ENCODE data around the gene MRPL38. TPM values are rescaled to one million over a fixed set of nuclear protein-coding genes. Genes with fewer than 3 reads are reported as not detected.
"Not testable (repeated sequence)": the region's sequence is repeated elsewhere in the genome, so short reads cannot be mapped to it uniquely, and the experiment has no call there.

Gene MRPL38
- total RNA-seq, 1 donor from 2014 or later: 111 TPM

GRCh38 chr17:75891605-75892555, 12.8 kb downstream of the MRPL38 start:
- DNase-seq (ENCODE audit: low read depth, low spot score): no peak
- H3K27me3 Mint-ChIP-seq (ENCODE audit: low read depth): peaks cover 6% of the 10 kb centered on the region
- peaks cover 4% of the 10 kb centered on the region for H3K36me3 Mint-ChIP-seq (ENCODE audit: low read depth)
- H3K4me3 Mint-ChIP-seq: peak overlapping the region; percentile 12
- peak overlapping the region; percentile 50 for H3K27ac Mint-ChIP-seq (ENCODE audit: unreplicated experiment)
- TF ChIP-seq CTCF (conservative IDR thresholded peaks at IDR 0.05): no peak
- H3K9me3 Mint-ChIP-seq: no peaks in the 10 kb centered on the region
- peaks cover 21% of the 10 kb centered on the region for H3K4me1 Mint-ChIP-seq

GRCh38 chr17:75891022-75891604, 13.6 kb downstream of the MRPL38 start:
- Mint-ChIP-seq H3K4me3 (peak overlapping the region; percentile 12), H3K9me3 (no peaks in the 10 kb centered on the region), H3K4me1 (peaks cover 21% of the 10 kb centered on the region), H3K27me3 (ENCODE audit: low read depth) (peaks cover 6% of the 10 kb centered on the region), H3K27ac (ENCODE audit: unreplicated experiment) (no peak overlapping the region), H3K36me3 (ENCODE audit: low read depth) (peaks cover 4% of the 10 kb centered on the region)
- DNase-seq (ENCODE audit: low read depth, low spot score): no peak
- TF ChIP-seq CTCF (conservative IDR thresholded peaks at IDR 0.05): no peak

- Mint-ChIP-seq H3K4me1 (peaks cover 9% of the 10 kb centered on the region), H3K27me3 (ENCODE audit: low read depth) (peaks cover 5% of the 10 kb centered on the region), H3K36me3 (ENCODE audit: low read depth) (no peaks in the 10 kb centered on the region), H3K27ac (ENCODE audit: unreplicated experiment) (no peak overlapping the region), H3K9me3 (no peaks in the 10 kb centered on the region), H3K4me3 (no peak overlapping the region)
- TF ChIP-seq CTCF (conservative IDR thresholded peaks at IDR 0.05): no peak
- no peak for DNase-seq (ENCODE audit: low read depth, low spot score)
These were observed 15.2 kb downstream of the MRPL38 start for GRCh38 chr17:75889454-75889853.

GRCh38 chr17:75888484-75888883, 16.2 kb downstream of the MRPL38 start:
- Mint-ChIP-seq H3K27ac (ENCODE audit: unreplicated experiment) (no peak overlapping the region), H3K4me3 (no peak overlapping the region), H3K4me1 (no peaks in the 10 kb centered on the region), H3K9me3 (no peaks in the 10 kb centered on the region), H3K36me3 (ENCODE audit: low read depth) (no peaks in the 10 kb centered on the region), H3K27me3 (ENCODE audit: low read depth) (peaks cover 5% of the 10 kb centered on the region)
- TF ChIP-seq CTCF (conservative IDR thresholded peaks at IDR 0.05): no peak
- DNase-seq (ENCODE audit: low read depth, low spot score): no peak

GRCh38 chr17:75885860-75886259, 18.8 kb downstream of the MRPL38 start:
- not testable (repeated sequence) for H3K36me3 Mint-ChIP-seq (ENCODE audit: low read depth); H3K27ac Mint-ChIP-seq (ENCODE audit: unreplicated experiment); DNase-seq (ENCODE audit: low read depth, low spot score); H3K4me1 Mint-ChIP-seq; H3K9me3 Mint-ChIP-seq; H3K4me3 Mint-ChIP-seq
- H3K27me3 Mint-ChIP-seq (ENCODE audit: low read depth): peaks cover 24% of the 10 kb centered on the region

GRCh38 chr17:75885431-75885830, 19.3 kb downstream of the MRPL38 start:
- Mint-ChIP-seq H3K4me1 (no peaks in the 10 kb centered on the region), H3K4me3 (no peak overlapping the region), H3K27me3 (ENCODE audit: low read depth) (peaks cover 29% of the 10 kb centered on the region), H3K27ac (ENCODE audit: unreplicated experiment) (no peak overlapping the region), H3K9me3 (no peaks in the 10 kb centered on the region), H3K36me3 (ENCODE audit: low read depth) (no peaks in the 10 kb centered on the region)
- no peak for TF ChIP-seq CTCF (conservative IDR thresholded peaks at IDR 0.05)
- no peak for DNase-seq (ENCODE audit: low read depth, low spot score)
